GM11168 (cell line): Measurements from ENCODE around the gene FBXO31.
"Not testable (repeated sequence)": the region's sequence is repeated elsewhere in the genome, so short reads cannot be mapped to it uniquely, and the experiment has no call there.

ENCODE experiments used
- in situ Hi-C: fragments of 300-500 bp; cut with MboI; formaldehyde crosslinking; loops from one replicate; pipeline ENCODE4 v1.12.0; 2022; ENCODE audit warnings: low sequenced_read_pairs; ENCODE audit not compliant: unreplicated experiment

The FBXO31 gene

DNA sequence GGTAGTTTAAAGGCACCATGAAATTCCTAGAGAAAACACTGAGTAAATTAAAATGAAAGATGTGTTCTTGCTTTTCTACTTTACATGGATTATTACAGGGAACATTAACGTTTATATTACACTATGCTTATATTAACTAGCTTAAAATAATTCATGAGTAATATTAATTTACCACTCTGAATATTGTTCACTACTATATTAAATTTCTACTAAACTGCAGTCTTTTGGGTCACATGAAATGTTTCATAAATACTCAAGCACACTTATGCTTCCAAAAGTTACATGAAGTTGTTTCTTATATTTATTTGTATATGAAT lies 5.2 kb upstream of the FBXO31 start:
- in situ Hi-C loops, result no loop called here

DNA sequence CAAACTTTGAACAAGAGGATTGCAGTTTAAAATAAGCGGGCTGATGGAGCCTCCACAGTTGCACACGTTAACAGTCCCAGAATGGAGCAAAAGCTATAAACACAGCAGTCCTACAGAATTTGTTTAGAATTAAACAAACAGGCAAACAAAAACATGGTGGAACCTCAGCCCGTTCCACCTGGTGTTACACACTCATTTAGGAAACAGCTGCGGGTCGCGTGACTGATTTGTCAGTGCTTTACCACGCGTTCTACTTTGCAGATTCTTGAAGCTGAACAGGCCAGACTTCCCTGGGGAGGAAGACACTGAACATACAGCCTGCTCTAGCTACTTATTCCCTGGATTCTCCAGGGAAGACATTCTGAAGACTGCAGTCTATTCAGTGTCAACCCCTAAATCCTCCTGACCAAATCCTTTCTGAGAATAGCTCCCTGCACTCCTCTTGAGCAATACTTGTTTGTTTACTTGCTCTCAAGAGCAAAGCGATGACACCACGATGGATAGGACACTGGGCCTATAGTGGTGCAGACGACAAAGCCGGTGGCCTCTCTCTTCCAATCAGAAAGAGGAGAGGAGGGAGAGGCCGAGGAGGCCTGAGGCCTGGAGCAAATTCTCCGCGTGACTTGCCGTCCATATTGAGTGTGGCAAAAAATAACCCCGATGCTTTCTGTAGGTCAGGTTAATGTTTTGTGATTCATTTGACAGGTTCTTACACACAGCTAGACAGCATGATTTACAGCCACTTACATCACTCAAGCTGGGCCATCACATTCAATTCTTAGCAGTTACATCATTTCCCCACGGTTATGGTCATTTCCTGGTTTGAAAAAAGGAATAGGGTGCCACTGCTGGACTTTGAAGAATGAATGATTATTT lies 4.6 kb upstream of the FBXO31 start:
- in situ Hi-C loops, result no loop called here

DNA sequence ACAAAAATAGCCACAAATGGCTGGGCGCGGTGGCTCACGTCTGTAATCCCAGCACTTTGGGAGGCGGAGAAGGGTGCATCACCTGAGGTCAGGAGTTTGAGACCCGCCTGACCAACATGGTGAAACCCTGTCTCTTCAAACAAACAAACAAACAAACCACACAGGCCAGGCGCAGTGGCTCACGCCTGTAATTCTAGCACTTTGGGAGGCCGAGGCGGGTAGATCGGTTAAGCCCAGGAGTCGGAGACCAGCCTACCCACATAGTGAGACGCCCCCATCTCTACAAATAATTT lies 1.2 kb upstream of the FBXO31 start:
- in situ Hi-C loops, result not testable (repeated sequence)

DNA sequence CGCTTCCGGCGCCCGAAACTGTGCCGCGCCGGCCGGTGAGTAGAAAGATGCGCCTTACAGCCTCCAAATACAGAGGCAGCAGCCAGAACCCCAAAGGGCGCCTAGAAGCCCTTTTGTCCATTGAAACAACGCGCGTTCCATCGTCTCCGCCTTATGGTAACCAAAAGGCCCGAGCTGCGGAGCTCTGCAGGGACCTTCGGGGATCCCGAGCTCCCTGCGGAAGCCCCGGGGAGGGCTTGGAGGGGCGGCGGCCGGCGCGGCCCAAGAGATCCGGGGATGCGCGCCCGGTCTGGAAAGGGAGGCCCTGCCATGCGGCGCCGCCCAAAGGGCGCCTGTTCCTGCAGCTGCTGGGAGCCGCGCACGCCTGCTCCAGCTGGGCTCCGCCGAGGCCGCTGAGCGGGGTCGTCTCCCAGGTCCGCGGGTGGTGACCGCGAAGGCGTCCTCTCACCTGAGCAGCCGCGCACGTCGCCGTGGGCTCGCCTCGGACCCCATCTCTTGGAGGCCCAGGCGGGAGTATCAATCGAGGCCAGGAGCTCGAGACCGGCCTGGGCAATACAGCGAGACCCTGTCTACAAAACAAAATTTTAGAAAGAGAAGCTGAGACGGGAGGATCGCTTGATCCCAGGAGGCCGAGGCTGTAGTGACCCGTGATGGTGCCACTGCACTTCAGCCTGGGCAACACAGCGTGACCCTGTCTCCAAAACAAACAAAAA lies 742 bp upstream of the FBXO31 start:
- in situ Hi-C loops, result no loop called here

DNA sequence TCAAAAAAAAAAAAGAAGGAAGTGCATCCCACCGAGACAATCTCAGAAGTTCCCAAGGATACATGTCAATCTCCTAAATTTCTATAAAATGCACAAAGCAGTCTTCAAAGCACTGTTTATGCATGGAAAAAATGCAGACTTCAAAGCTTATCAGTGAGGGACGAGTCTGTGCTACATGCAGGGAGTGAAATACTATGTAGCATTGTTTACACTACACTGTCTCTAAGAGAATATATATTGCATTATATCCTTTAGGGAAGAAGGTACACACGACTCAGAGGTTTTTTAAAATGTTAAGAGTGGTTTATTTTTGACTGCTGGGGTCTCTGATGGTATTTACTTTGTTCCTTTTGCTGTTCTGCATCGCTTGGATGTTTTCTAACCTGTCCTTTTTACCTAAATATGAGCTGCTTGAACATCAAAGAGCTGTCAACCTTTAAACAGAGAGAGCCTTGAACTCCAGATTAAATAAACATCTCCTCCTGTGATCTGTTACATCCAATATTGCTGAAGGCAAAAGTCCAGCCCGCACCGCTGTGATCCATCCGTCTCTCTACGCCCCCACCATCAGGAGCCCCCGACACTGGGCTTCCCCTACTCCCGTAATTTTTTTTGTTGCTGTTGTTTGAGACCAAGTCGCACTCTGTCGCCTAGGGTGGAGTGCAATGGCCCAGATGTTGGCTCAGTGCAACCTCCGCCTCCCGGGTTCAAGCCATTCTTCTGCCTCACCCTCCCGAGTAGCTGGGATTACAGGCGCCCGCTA lies 1.4 kb downstream of the FBXO31 start:
- in situ Hi-C loops, result no loop called here

GRCh38 chr16:87380881-87381280 lies 2.7 kb downstream of the FBXO31 start:
- in situ Hi-C loops, result no loop called here

- in situ Hi-C loops, result no loop called here
Observed at GRCh38 chr16:87380403-87380802, 3.2 kb downstream of the FBXO31 start.

GRCh38 chr16:87379312-87379752 lies 4.2 kb downstream of the FBXO31 start:
- in situ Hi-C loops, result not testable (repeated sequence)

DNA sequence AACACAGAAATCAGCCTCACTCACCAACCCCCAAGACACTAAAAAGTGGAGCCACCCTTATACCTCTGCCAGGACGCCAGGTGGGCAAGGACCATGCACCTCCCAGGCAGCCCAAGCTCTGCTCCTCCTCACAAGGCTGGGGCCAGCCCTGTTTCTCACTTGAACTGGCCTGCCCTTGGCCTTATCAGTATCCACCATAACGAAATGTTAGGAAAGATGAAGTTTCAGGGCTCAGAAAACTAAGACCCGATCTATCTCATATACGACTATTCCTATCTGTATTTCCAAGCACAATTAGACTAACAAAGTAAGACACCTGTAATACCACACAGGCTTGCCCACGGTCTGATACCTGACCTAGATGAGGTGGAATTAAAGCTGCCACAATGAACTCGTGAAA lies 6.9 kb downstream of the FBXO31 start:
- in situ Hi-C loops, result no loop called here

GRCh38 chr16:87375426-87376135 lies 8.0 kb downstream of the FBXO31 start:
- in situ Hi-C loops, result no loop called here

DNA sequence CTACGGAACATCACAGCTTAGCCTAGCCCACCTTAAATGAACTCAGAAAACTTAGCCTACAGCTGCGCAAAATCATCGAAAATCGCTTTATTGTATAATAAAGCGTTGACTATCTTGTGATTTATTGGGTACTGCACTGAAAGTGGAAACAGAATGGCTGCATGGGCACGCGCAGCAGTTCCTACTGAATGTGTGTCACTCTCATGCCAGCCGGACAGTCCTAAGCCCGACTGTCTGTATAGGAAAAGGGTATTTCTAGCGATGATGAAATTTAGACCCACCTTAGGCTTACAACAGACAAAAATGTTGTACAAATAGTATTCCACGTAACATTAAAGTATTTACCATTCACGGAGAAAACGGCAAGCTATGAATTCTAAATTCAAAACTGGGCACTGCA lies 9.3 kb downstream of the FBXO31 start:
- in situ Hi-C loops, result no loop called here

DNA sequence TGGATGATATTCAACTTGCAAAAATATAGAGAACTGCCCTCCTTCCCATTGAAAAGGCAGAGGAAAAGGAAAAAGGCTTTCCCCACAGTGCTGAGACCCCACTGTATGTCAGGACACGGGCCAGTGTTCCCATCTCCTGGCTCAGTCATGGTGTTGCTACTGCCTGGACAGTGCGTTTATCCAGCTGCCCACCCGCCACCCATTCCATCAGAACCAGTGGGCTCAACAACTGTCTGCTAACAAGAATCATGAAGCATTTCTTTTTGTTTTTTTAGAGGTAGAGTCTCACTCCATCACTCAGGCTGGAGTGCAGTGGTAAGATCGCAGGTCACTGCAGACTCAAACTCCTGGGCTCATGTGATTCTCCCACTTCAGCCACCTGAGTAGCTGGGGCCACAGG lies 11.3 kb downstream of the FBXO31 start:
- in situ Hi-C loops, result no loop called here

GRCh38 chr16:87371261-87371866 lies 12.2 kb downstream of the FBXO31 start:
- in situ Hi-C loops, result no loop called here

GRCh38 chr16:87369796-87370719 lies 13.5 kb downstream of the FBXO31 start:
- in situ Hi-C loops, result no loop called here

GRCh38 chr16:87369117-87369765 lies 14.3 kb downstream of the FBXO31 start:
- in situ Hi-C loops, result no loop called here

DNA sequence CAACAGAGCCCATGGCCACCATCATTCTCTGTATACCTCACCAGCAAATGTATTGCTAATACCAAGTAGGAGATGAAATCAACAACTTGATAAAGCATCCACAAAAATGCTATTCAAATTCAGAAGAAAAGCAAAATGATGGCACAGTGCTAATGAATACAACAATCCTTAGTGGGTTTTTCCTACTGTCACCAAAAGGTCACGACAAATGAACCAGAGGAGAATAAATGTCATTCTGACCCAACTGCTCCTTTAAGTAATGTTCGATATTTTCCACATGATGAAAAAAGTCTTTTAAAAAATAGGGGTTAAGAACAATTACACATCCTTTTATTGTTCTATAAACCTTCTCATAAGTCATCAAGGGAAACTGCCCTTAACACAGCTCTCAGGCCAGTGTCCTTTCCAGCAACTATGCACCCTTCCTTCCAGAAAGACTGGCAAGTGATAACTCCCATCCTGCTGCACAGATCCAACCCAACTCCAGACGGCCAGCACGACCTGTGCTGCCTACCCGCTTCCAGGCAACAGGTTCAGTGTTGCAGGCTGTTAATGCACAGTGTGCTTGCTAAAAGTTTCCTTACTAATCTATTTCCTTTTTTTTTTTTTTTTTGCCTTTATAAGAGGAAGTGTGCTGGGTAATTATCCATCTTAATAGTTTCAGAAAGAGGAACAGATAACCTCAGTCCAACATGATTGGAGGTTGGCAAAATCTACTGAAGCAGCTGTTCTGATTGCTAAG lies 15.4 kb downstream of the FBXO31 start:
- in situ Hi-C loops, result no loop called here

- in situ Hi-C loops, result no loop called here
Observed at GRCh38 chr16:87367529-87367928, 16.0 kb downstream of the FBXO31 start.

DNA sequence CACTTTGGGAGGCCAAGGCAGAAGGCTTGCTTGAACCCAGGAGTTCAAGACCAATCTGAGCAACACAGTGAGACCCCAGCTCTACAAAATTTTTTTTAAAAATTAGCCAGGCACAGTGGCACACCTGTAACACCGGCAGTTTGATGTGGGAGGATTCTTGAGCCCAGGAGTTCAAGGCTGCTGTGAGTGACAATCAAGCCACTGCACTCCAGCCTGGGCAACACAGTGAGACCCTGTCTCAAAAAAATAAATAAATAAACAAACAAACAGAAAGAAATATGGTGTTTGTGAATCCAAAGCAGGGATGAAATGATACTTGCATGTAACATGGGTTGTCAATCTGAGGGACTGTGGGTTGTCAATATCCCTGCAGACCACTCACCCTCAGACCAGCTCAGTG lies 16.6 kb downstream of the FBXO31 start:
- in situ Hi-C loops, result no loop called here
